ENCODE data around the gene CLEC2A.
A peak's percentile ranks its signal among the peaks of the same experiment; 100 is the strongest.
"Not testable (repeated sequence)": the region's sequence is repeated elsewhere in the genome, so short reads cannot be mapped to it uniquely, and the experiment has no call there.

CLEC2A gene

GRCh38 chr12:9899209-9899608 is 33.0 kb downstream of the CLEC2A start:
- no peak for DNase-seq
- in situ Hi-C loops (cut with HindIII; ENCODE audit: low pct_ligation_motif_present, low pct_unique_long_range_greater_than_20kb, low sequenced_read_pairs), result no loop called here

- no peak for DNase-seq
- in situ Hi-C loops (cut with HindIII; ENCODE audit: low pct_ligation_motif_present, low pct_unique_long_range_greater_than_20kb, low sequenced_read_pairs), result no loop called here
Observed at GRCh38 chr12:9897535-9897934, 34.6 kb downstream of the CLEC2A start.

- no peak for DNase-seq
Observed at GRCh38 chr12:9895215-9895971, 36.8 kb downstream of the CLEC2A start.

GRCh38 chr12:9888665-9889273 is 43.4 kb downstream of the CLEC2A start:
- DNase-seq, result no peak
- in situ Hi-C loops (cut with HindIII; ENCODE audit: low pct_ligation_motif_present, low pct_unique_long_range_greater_than_20kb, low sequenced_read_pairs), result no loop called here

More at GRCh38 chr12:9895215-9895971, 36.8 kb downstream of the CLEC2A start:
- in situ Hi-C loops (cut with HindIII; ENCODE audit: low pct_ligation_motif_present, low pct_unique_long_range_greater_than_20kb, low sequenced_read_pairs), result no loop called here

GRCh38 chr12:9883175-9883574 is 49.0 kb downstream of the CLEC2A start:
- in situ Hi-C loops (cut with HindIII; ENCODE audit: low pct_ligation_motif_present, low pct_unique_long_range_greater_than_20kb, low sequenced_read_pairs), result no loop called here
- DNase-seq, result no peak

- no peak for DNase-seq
- in situ Hi-C loops (cut with HindIII; ENCODE audit: low pct_ligation_motif_present, low pct_unique_long_range_greater_than_20kb, low sequenced_read_pairs), result no loop called here
Observed at GRCh38 chr12:9881988-9882387, 50.2 kb downstream of the CLEC2A start.

- no peak for DNase-seq
- in situ Hi-C loops (cut with HindIII; ENCODE audit: low pct_ligation_motif_present, low pct_unique_long_range_greater_than_20kb, low sequenced_read_pairs), result no loop called here
Observed at GRCh38 chr12:9881246-9881645, 50.9 kb downstream of the CLEC2A start, which contains the start of gene KLRF2. Gene KLRF2 (plus strand): TSS chr12:9881489. CDS start chr12:9881596, 107 bp downstream.

GRCh38 chr12:9880532-9881078 is 51.6 kb downstream of the CLEC2A start:
- no peak for DNase-seq
- in situ Hi-C loops (cut with HindIII; ENCODE audit: low pct_ligation_motif_present, low pct_unique_long_range_greater_than_20kb, low sequenced_read_pairs), result no loop called here

- DNase-seq; in situ Hi-C loops (cut with HindIII; ENCODE audit: low pct_ligation_motif_present, low pct_unique_long_range_greater_than_20kb, low sequenced_read_pairs): not testable (repeated sequence)
Observed at GRCh38 chr12:9876120-9876519, 56.0 kb downstream of the CLEC2A start.

GRCh38 chr12:9872742-9873141 is 59.4 kb downstream of the CLEC2A start:
- no peak for DNase-seq
- in situ Hi-C loops (cut with HindIII; ENCODE audit: low pct_ligation_motif_present, low pct_unique_long_range_greater_than_20kb, low sequenced_read_pairs), result no loop called here

- in situ Hi-C loops (cut with HindIII; ENCODE audit: low pct_ligation_motif_present, low pct_unique_long_range_greater_than_20kb, low sequenced_read_pairs), result no loop called here
- no peak for DNase-seq
Observed at GRCh38 chr12:9872162-9872561, 60.0 kb downstream of the CLEC2A start.

- no peak for DNase-seq
- in situ Hi-C loops (cut with HindIII; ENCODE audit: low pct_ligation_motif_present, low pct_unique_long_range_greater_than_20kb, low sequenced_read_pairs), result no loop called here
Observed at GRCh38 chr12:9870286-9870866, 61.8 kb downstream of the CLEC2A start.

GRCh38 chr12:9869307-9870161 is 62.6 kb downstream of the CLEC2A start, which contains the start of gene CLEC2B:
Gene CLEC2B (minus strand): TSS chr12:9869354.
- peak; percentile 60 for DNase-seq
- in situ Hi-C loops (cut with HindIII; ENCODE audit: low pct_ligation_motif_present, low pct_unique_long_range_greater_than_20kb, low sequenced_read_pairs), result no loop called here

GRCh38 chr12:9868951-9869306 is 63.2 kb downstream of the CLEC2A start:
- in situ Hi-C loops (cut with HindIII; ENCODE audit: low pct_ligation_motif_present, low pct_unique_long_range_greater_than_20kb, low sequenced_read_pairs), result no loop called here
- DNase-seq, result no peak

- in situ Hi-C loops (cut with HindIII; ENCODE audit: low pct_ligation_motif_present, low pct_unique_long_range_greater_than_20kb, low sequenced_read_pairs), result no loop called here
- no peak for DNase-seq
Observed at GRCh38 chr12:9868311-9868801, 63.8 kb downstream of the CLEC2A start.

- DNase-seq, result no peak
- in situ Hi-C loops (cut with HindIII; ENCODE audit: low pct_ligation_motif_present, low pct_unique_long_range_greater_than_20kb, low sequenced_read_pairs), result no loop called here
Observed at GRCh38 chr12:9867531-9867930, 64.6 kb downstream of the CLEC2A start.

- no peak for DNase-seq
Observed at GRCh38 chr12:9866860-9867269, 65.3 kb downstream of the CLEC2A start.

GRCh38 chr12:9864913-9865675 is 67.1 kb downstream of the CLEC2A start:
- DNase-seq, result no peak

More at GRCh38 chr12:9866860-9867269, 65.3 kb downstream of the CLEC2A start:
- in situ Hi-C loops (cut with HindIII; ENCODE audit: low pct_ligation_motif_present, low pct_unique_long_range_greater_than_20kb, low sequenced_read_pairs), result no loop called here

More at GRCh38 chr12:9864913-9865675, 67.1 kb downstream of the CLEC2A start:
- in situ Hi-C loops (cut with HindIII; ENCODE audit: low pct_ligation_motif_present, low pct_unique_long_range_greater_than_20kb, low sequenced_read_pairs), result no loop called here

All from ACHN (cell line).